Activated CD4-positive, alpha-beta T cell treated with anti-CD3 and anti-CD28 coated beads for 24 hours (primary cell): Measurements from ENCODE around the gene CDC37.
"Not testable (repeated sequence)": the region's sequence is repeated elsewhere in the genome, so short reads cannot be mapped to it uniquely, and the experiment has no call there.

Experiments used
- DNase-seq, 2 donors: peaks; one replicate each; pipeline ENCODE4 v3.0.0-alpha.2; 2020; ENCODE audit warnings: low read depth in 2 of 2

The CDC37 gene

GRCh38 chr19:10395003-10395402 lies 8.3 kb downstream of the CDC37 start:
- no peak for DNase-seq

GRCh38 chr19:10393137-10393536 lies 10.2 kb downstream of the CDC37 start:
- no peak for DNase-seq

- no peak for DNase-seq
Measured at GRCh38 chr19:10392120-10392519, 11.2 kb downstream of the CDC37 start.

- peak; percentile 56 to 59 for DNase-seq
Measured at GRCh38 chr19:10390652-10391286, 12.6 kb downstream of the CDC37 start.

- no peak for DNase-seq
Measured at GRCh38 chr19:10389863-10390262, 13.5 kb downstream of the CDC37 start.

GRCh38 chr19:10388957-10389356 lies 14.4 kb downstream of the CDC37 start:
- DNase-seq = peak; percentile 80 to 87

GRCh38 chr19:10384580-10384979 lies 18.8 kb downstream of the CDC37 start:
- no peak for DNase-seq

GRCh38 chr19:10383223-10383499 lies 20.2 kb downstream of the CDC37 start:
- DNase-seq = not testable (repeated sequence)

GRCh38 chr19:10380313-10381102 lies 22.8 kb downstream of the CDC37 start, which contains the start of gene TYK2:
TYK2 (minus strand) TSS chr19:10380572; CDS start chr19:10378406, 2,166 bp downstream.
- peak; percentile 95 to 98 for DNase-seq

GRCh38 chr19:10379880-10380312 lies 23.4 kb downstream of the CDC37 start:
- no peak for DNase-seq

- DNase-seq = no peak
Measured at GRCh38 chr19:10378124-10378523, 25.2 kb downstream of the CDC37 start.

GRCh38 chr19:10377140-10377640 lies 26.2 kb downstream of the CDC37 start:
- not testable (repeated sequence) for DNase-seq

GRCh38 chr19:10374931-10375330 lies 28.4 kb downstream of the CDC37 start:
- no peak for DNase-seq

GRCh38 chr19:10372690-10373089 lies 30.7 kb downstream of the CDC37 start:
- no peak for DNase-seq

- no peak for DNase-seq
Measured at GRCh38 chr19:10368101-10368803, 35.1 kb downstream of the CDC37 start.

- not testable (repeated sequence) for DNase-seq
Measured at GRCh38 chr19:10366950-10367512, 36.3 kb downstream of the CDC37 start.

- no peak for DNase-seq
Measured at GRCh38 chr19:10365518-10365917, 37.8 kb downstream of the CDC37 start.

- DNase-seq = no peak
Measured at GRCh38 chr19:10364644-10365043, 38.7 kb downstream of the CDC37 start.

GRCh38 chr19:10363789-10364281 lies 39.5 kb downstream of the CDC37 start:
- no peak for DNase-seq

GRCh38 chr19:10362259-10362658 lies 41.1 kb downstream of the CDC37 start:
- no peak for DNase-seq

GRCh38 chr19:10361569-10362011 lies 41.8 kb downstream of the CDC37 start:
- DNase-seq = no peak

- DNase-seq = no peak
Measured at GRCh38 chr19:10356431-10356830, 46.9 kb downstream of the CDC37 start.
